Measurements from ENCODE around the gene ANO9. TPM values are rescaled to one million over a fixed set of nuclear protein-coding genes. Genes with fewer than 3 reads are reported as not detected.

The ANO9 gene
- total and polyA plus RNA-seq, 12 donors: 0.07 to 2.9 (median 0.97) TPM; not detected in 5

GRCh38 chr11:455566-456147 lies 13.8 kb upstream of the ANO9 start:
- WGBS, 4 donors: 43 to 61% (median 51%) methylated on average over 21 to 23 of the region's 23 CpGs
- Histone ChIP-seq H3K9me3 (replicated peaks in 1 of 3) (no peaks in the 10 kb centered on the region), H3K4me3 (no peak overlapping the region), H3K27ac (peak overlapping the region in 2 of 5 donors; percentile 63), H3K36me3 (replicated peaks in 1 of 2) (peaks cover 0 to 9% of the 10 kb centered on the region in 2 donors), H3K27me3 (no peaks in the 10 kb centered on the region), H3K4me1 (replicated peaks in 1 of 2) (peaks cover 5 to 20% of the 10 kb centered on the region in 2 donors)
- DNase-seq: peak in 6 of 7 donors; percentile 53 to 79 (median 70)
- TF ChIP-seq CTCF (IDR thresholded peaks at IDR 0.05): no peak
- TF ChIP-seq POLR2A (IDR thresholded peaks at IDR 0.05): peak in 1 of 2 donors; percentile 32
- intact Hi-C loops (cut with DNase I): loop anchor here in 1 of 2 donors (10.0 kb wide), 1 partner anchor 49 kb away; the partner anchor contains the start of gene RNH1

- peaks cover 0 to 4% of the 10 kb centered on the region in 2 donors for H3K36me3 ChIP-seq (replicated peaks in 1 of 2)
- H3K4me3 ChIP-seq: no peak overlapping the region
- H3K9me3 ChIP-seq (replicated peaks in 1 of 3): no peaks in the 10 kb centered on the region
- peaks cover 5 to 20% of the 10 kb centered on the region in 2 donors for H3K4me1 ChIP-seq (replicated peaks in 1 of 2)
- TF ChIP-seq POLR2A (IDR thresholded peaks at IDR 0.05): no peak
- TF ChIP-seq CTCF (IDR thresholded peaks at IDR 0.05): no peak
- peak overlapping the region in 2 of 5 donors; percentile 63 for H3K27ac ChIP-seq
- H3K27me3 ChIP-seq: no peaks in the 10 kb centered on the region
- no peak for DNase-seq
- intact Hi-C loops (cut with DNase I): loop anchor here (5.0 to 10.0 kb wide), 2 partner anchors 47 to 50 kb away; partner anchors contain the start of gene RNH1 (in 1 of the 2)
- 62 to 73% (median 71%) methylated on average over 10 to 14 of the region's 14 CpGs for WGBS, 4 donors
Observed at GRCh38 chr11:454801-455565, 13.2 kb upstream of the ANO9 start.

- H3K27ac ChIP-seq: no peak overlapping the region
- H3K9me3 ChIP-seq (replicated peaks in 1 of 3): no peaks in the 10 kb centered on the region
- no peak for DNase-seq
- intact Hi-C loops (cut with DNase I): loop anchor here (5.0 to 10.0 kb wide), 2 partner anchors 48 to 51 kb away; partner anchors contain the start of gene RNH1 (in 1 of the 2)
- peaks cover 13 to 29% of the 10 kb centered on the region in 2 donors for H3K4me1 ChIP-seq (replicated peaks in 1 of 2)
- peaks cover 0 to 4% of the 10 kb centered on the region in 2 donors for H3K36me3 ChIP-seq (replicated peaks in 1 of 2)
- H3K4me3 ChIP-seq: no peak overlapping the region
- no peaks in the 10 kb centered on the region for H3K27me3 ChIP-seq
- WGBS, 4 donors: 89 to 98% (median 93%) methylated on average over 8 to 9 of the region's 9 CpGs
- no peak for TF ChIP-seq POLR2A (IDR thresholded peaks at IDR 0.05)
- TF ChIP-seq CTCF (IDR thresholded peaks at IDR 0.05): no peak
Observed at GRCh38 chr11:454043-454442, 12.2 kb upstream of the ANO9 start.

GRCh38 chr11:453564-453963 lies 11.8 kb upstream of the ANO9 start:
- 89 to 97% (median 90%) methylated on average over 9 to 13 of the region's 13 CpGs for WGBS, 4 donors
- DNase-seq: no peak
- H3K4me3 ChIP-seq: no peak overlapping the region
- no peaks in the 10 kb centered on the region for H3K9me3 ChIP-seq (replicated peaks in 1 of 3)
- H3K27ac ChIP-seq: no peak overlapping the region
- intact Hi-C loops (cut with DNase I): loop anchor here (5.0 to 10.0 kb wide), 2 partner anchors 49 to 51 kb away; partner anchors contain the start of gene RNH1 (in 1 of the 2)
- H3K36me3 ChIP-seq (replicated peaks in 1 of 2): peaks cover 0 to 4% of the 10 kb centered on the region in 2 donors
- peaks cover 15 to 34% of the 10 kb centered on the region in 2 donors for H3K4me1 ChIP-seq (replicated peaks in 1 of 2)
- no peaks in the 10 kb centered on the region for H3K27me3 ChIP-seq
- no peak for TF ChIP-seq CTCF (IDR thresholded peaks at IDR 0.05)
- no peak for TF ChIP-seq POLR2A (IDR thresholded peaks at IDR 0.05)
